HG02884 (cell line): ENCODE measurements around the gene MBD3.

Experiments used
- ATAC-seq: cut with Tn5 transposase; IDR thresholded peaks from one replicate; pipeline ENCODE4 v1.9.1; 2021; ENCODE audit warnings: mild to moderate bottlenecking, moderate library complexity; ENCODE audit not compliant: unreplicated experiment

MBD3 gene

GRCh38 chr19:1574354-1575136, 18.1 kb downstream of the MBD3 start:
- ATAC-seq = no peak

- ATAC-seq = no peak
Observed at GRCh38 chr19:1572795-1573194, 19.9 kb downstream of the MBD3 start.

- ATAC-seq = no peak
Observed at GRCh38 chr19:1571358-1571757, 21.3 kb downstream of the MBD3 start.

GRCh38 chr19:1570836-1571235, 21.8 kb downstream of the MBD3 start:
- ATAC-seq = no peak

- no peak for ATAC-seq
Observed at GRCh38 chr19:1569997-1570396, 22.7 kb downstream of the MBD3 start.

- no peak for ATAC-seq
Observed at GRCh38 chr19:1568320-1569019, 24.2 kb downstream of the MBD3 start, which contains the start of gene MEX3D. Gene MEX3D, minus strand, starts transcription at chr19:1568325. Its CDS starts 267 bp downstream, at chr19:1568058.

- ATAC-seq = no peak
Observed at GRCh38 chr19:1567848-1568227, 24.8 kb downstream of the MBD3 start.

GRCh38 chr19:1567116-1567847, 25.4 kb downstream of the MBD3 start:
- no peak for ATAC-seq

- ATAC-seq = no peak
Observed at GRCh38 chr19:1566392-1567115, 26.1 kb downstream of the MBD3 start.

GRCh38 chr19:1563251-1563650, 29.4 kb downstream of the MBD3 start:
- no peak for ATAC-seq

GRCh38 chr19:1561236-1561842, 31.3 kb downstream of the MBD3 start:
- no peak for ATAC-seq

- no peak for ATAC-seq
Observed at GRCh38 chr19:1560286-1560882, 32.3 kb downstream of the MBD3 start.

- ATAC-seq = no peak
Observed at GRCh38 chr19:1558552-1558951, 34.1 kb downstream of the MBD3 start.

- no peak for ATAC-seq
Observed at GRCh38 chr19:1556390-1557070, 36.1 kb downstream of the MBD3 start.

- no peak for ATAC-seq
Observed at GRCh38 chr19:1555487-1556389, 36.9 kb downstream of the MBD3 start.

- no peak for ATAC-seq
Observed at GRCh38 chr19:1554968-1555367, 37.7 kb downstream of the MBD3 start.

- ATAC-seq = no peak
Observed at GRCh38 chr19:1553415-1553814, 39.2 kb downstream of the MBD3 start.
